Measurements from ENCODE around the gene CSDE1.

DNA sequence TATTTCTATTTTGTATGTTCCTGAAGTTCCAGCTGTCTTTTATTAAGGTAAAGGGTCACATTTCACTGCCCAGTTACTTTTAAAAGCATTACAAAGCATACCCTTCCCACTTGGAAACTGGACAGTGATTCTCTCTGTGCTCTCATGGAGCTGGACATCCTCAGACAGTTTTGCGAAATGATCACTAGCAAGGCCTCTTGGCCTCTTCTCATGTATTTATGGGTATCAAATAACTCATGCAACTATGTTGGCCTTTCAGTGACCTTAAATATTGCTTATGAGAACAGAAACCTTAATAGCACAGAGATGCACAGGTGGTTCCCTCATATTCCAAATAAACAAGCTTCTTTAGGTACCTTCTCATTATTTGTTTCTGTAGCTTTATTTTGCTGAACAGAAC is 54.5 kb downstream of the CSDE1 start:
- TF ChIP-seq POLR2AphosphoS5 (IDR thresholded peaks at IDR 0.05; ENCODE audit: borderline replicate concordance, low read depth, low read length) (no peak), FOXP2 (optimal IDR thresholded peaks at IDR 0.05; ENCODE audit: control extremely low read depth, extremely low read length, insufficient read depth) (no peak), EZH2 (IDR thresholded peaks at IDR 0.05) (no peak)

Measured in SK-N-MC (cell line).